MM.1S (cell line): ENCODE results near the gene PLCB1.

ENCODE experiments used
- CTCF ChIP-seq: fragments of 300-600 bp; sonication (generic); IDR thresholded peaks from 2 replicates; pipeline ENCODE4 v1.5.1; 2016; ENCODE audit warnings: antibody characterized with exemption, low read length, mixed read lengths
- EZH2phosphoT487 ChIP-seq: fragments of 300-600 bp; sonication (generic); IDR thresholded peaks from 2 replicates; pipeline ENCODE4 v1.6.1; 2018; ENCODE audit warnings: antibody characterized with exemption, low read length

DNA sequence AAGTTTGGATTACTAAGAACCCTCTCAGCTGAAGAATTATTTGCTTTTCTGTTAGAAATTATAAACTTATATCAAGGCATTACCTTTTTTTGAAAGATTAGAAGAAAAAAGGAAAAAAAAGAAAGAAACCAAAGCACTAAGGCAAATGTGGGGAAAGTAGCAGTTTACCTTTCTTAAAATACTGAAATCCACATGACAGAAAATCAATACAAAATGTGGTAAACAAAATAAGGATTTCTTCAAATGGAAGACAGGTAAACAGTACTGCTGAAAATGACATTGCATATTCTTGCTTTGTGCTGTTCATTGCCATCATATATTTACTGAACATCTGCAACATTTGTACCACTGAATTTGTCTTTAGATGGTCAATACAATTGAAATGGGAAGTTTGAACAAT, 525.6 kb downstream of the PLCB1 start:
- TF ChIP-seq CTCF, result no peak
- TF ChIP-seq EZH2phosphoT487, result no peak
